Gastroesophageal sphincter (tissue), 3 donors: Measurements from ENCODE around the gene DIAPH2.

ENCODE experiments used
- POLR2A ChIP-seq, 2 donors: fragments of 450-650 bp; IDR thresholded peaks; one replicate each; pipeline ENCODE4 v1.6.1; 2017; ENCODE audit warnings: antibody characterized with exemption in 2 of 2, mild to moderate bottlenecking in 2 of 2, moderate library complexity in 1 of 2
- TF ChIP-seq, protein P1 (sequence below), 4 experiments: fragments of 200-600 bp in 2 of 4; fragments of 450-650 bp in 2 of 4; sonication (generic) in 1 of 4; IDR thresholded peaks; one replicate each; pipeline ENCODE4 v1.5.1; 2017 to 2019; ENCODE audit warnings: antibody characterized with exemption in 4 of 4, mild to moderate bottlenecking in 2 of 4, moderate library complexity in 2 of 4

DNA sequence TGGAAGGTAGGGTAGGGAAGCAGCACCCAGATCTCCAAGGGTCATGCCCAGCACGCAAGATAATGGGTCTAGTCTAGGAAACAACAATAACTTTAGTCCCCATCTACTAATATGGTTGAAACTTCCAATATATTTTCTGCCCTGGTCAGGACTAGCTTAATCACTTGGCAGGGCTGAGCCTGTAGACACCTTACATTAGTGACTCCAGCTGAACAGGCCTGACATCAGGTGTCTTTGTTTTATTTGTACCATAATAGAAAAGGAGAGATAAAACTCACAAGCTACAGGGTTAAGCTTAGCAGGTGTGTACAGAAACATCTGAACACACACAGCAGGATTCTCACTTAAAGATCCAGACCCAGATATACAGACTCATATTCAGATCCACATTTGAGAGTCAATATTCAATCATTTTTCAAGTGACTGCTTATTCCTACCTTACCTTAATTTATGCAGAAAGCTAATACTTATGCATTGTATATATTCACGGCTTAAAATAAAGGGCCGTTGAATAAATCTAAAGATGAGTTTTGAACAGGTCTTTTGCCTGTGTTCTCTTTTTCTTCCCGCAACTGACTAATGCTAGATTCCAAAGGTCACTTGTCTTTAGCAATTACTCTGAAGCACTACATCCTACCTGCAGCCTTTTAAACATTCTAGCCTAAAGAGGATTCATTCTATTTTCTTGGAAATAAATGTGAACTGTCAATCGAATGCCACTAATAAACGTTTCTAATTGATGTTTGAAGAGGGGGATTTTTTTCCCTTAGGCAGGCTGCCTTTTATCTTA lies 944.4 kb downstream of the DIAPH2 start:
- TF ChIP-seq, protein P1, sequence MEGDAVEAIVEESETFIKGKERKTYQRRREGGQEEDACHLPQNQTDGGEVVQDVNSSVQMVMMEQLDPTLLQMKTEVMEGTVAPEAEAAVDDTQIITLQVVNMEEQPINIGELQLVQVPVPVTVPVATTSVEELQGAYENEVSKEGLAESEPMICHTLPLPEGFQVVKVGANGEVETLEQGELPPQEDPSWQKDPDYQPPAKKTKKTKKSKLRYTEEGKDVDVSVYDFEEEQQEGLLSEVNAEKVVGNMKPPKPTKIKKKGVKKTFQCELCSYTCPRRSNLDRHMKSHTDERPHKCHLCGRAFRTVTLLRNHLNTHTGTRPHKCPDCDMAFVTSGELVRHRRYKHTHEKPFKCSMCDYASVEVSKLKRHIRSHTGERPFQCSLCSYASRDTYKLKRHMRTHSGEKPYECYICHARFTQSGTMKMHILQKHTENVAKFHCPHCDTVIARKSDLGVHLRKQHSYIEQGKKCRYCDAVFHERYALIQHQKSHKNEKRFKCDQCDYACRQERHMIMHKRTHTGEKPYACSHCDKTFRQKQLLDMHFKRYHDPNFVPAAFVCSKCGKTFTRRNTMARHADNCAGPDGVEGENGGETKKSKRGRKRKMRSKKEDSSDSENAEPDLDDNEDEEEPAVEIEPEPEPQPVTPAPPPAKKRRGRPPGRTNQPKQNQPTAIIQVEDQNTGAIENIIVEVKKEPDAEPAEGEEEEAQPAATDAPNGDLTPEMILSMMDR (IDR thresholded peaks at IDR 0.05) = no peak
- no peak for TF ChIP-seq POLR2A (IDR thresholded peaks at IDR 0.05)
